T-helper 9 cell (primary cell): Measurements from ENCODE around the gene C9orf152.

Experiments used
- DNase-seq: peaks from one replicate; pipeline ENCODE4 v3.0.0-alpha.2; 2020

Gene C9orf152

DNA sequence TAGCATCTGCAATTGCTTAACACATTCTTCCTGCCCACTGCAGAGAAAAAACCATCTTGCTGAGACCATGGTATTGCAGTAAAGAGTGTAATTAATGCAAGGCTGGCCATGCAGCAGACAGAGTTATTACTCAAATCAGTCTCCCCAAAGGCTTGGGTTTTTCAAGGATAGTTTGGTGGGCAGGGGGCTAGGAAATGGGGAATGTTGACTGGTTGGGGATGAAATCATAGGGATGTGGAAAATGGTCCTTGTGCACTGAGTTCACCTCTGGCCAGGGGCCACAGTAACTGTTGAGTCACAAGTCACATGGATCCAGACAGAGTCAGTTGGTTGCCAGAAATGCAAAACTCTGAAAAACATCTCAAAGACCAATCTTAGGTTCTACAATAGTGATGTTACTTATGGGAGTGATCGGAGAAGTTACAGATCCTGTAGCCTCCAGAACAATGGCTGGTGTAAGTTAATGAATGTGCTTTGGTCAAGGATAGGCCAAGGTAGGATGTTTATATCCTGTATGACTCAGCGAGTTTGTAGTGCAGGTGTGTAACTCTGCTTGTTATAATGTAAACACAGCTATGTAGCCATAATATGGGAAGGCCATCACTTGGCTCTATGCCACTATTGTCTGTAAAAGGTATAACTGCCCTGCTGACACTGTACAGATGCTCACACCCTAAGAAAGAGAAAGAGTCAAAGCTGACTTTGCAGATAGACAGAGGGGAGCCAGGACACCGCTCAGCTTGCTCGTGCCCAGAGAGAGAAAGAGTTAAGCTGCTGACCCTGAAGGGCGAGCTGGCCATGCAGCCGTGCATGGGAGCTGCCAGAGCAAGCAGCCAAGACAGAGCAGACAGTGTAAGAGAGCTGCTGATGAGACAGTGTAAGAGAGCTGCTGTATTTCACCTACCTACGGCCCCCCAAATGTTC is 27.2 kb downstream of the C9orf152 start:
- DNase-seq = no peak

DNA sequence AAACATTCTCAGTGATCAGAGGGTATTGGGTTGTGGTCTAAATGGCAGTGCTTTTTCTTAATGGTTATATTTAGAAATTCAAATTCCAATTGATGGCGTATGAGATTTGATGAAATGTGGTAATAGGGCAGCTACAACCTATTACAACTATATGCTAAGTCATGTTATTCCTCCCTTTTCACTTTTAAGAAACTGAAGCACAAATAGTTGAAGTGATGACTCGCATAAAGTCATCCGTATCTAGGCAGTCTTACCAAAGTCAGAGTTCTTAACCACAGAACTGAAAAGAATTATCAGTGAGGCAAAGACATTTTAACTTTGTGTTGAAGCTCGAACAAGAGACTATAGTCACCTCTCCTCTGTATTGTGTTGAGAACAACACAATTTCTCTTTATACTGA is 28.2 kb downstream of the C9orf152 start:
- DNase-seq = no peak

DNA sequence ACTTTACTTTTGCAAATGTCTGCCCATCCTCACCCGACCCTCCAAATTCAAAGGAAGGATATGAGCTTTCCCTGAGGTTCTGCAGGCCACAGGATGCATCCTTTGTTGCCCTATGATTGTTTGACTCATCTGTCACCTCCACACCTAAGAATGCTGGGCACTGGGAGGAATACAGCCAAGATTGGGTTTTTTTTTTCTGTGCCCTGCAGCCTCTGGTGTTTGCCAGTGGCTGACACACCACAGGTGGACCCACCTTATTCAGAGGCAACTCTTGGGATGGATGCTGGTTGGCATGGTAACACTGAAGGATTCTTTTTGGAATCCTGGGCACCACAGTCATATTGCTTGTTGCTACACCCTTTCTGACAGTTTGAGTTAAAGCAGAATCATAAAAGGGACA is 29.7 kb downstream of the C9orf152 start:
- no peak for DNase-seq

DNA sequence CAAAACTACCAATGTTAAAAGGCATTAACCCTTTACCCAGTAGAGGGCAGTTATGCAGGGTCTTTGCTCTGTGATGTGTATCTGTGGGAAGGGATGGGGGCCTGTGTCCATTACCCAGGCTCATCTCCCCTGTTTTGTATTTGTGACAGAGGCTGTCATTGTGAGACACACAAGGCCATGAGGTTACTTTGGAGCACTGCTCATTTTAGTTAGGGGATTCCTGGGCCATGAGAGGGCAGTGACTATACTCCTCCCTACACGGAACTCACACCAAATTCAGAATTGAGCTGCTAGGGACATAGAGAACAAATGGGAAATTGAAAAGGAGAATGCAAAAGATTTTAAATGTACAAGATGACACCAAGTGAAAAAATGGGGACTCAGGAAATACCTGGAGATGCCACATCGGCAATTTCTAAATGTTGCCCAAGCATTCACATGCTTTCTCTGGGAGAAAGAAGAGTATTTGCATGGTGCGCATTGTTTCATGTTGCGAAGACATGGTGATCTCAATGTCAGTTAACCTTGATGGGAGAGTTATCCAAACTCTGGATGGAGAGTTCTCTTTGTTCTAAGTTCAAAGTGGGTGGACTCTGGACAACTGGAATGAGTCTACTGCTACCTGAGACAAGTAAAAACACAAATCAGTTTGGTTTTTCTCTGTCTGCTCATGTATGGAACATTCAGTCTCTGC is 32.5 kb downstream of the C9orf152 start:
- DNase-seq = no peak

DNA sequence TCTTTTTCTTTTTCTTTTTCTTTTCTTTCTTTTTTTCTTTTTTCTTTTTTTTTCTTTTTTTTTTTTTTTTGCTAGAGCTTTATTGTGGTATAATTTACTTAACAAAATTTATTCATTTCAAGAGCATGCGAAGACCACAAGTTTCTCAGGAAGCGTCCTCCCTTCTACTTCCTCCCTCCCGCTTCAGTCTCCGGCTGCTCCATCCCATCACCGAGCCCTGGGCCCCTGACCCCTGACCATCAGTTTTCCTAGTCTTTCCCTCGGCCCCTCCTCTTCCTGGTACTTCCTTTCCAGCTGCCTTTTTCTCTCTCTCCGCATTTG is 34.7 kb downstream of the C9orf152 start:
- no peak for DNase-seq

DNA sequence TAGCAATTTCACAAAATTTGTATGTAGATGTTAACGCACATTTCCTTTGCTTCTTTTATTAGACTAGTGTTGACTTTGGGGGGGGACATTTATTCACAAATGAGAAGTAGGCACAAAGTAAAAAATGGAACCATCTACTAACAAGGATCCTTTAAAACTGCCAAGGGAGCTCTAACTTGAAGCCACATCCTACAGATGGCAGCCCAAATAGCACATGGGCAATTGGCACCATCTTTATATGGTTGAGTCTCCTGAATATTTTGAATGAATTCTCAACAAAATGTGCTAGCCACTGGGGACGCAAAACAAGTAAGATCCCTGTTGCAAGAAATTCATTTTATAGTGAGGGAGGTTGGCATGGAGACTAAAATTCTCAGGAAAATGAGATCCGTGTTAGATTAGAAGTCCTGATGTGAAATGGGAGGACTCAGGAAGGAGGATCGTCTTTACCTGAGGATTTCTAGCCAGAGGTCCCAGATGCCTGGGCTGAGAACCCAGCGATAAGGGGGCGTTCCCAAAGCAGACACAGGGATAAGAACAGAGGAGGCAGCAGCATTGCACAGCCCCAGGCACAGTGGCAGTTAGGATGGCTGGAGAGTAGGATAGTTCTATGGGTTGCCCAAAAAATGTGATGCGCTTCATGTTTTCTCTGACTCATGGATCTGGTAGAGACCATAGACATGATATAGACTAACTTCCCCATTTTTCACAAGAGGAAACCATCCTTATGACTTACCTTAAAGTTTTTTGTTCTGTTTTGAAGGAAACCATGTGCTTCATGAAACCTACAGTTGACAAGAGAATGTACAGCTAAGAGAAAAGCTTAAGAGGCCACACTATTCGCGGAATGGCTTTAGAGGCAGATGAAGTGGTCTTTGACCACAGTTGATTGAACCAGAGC is 37.4 kb downstream of the C9orf152 start:
- no peak for DNase-seq

DNA sequence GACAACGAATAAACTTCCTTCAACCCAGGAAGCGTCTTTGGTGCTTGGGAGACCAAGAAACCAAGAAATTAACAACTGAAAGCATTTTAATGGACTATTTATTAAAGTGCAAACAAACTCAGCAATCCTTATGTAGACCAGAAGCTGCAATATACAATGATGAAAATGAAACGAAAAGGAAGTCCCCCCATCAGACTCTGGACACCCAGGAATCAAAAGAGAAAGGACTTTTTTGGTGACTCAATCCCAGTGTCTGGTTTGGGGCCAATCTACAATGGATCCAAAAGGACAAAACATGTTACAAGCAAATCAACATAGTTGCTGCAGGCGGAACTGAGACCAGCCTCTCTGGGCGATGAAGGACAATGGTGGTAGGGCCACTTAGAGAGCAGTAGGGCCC is 39.5 kb downstream of the C9orf152 start:
- DNase-seq = no peak

DNA sequence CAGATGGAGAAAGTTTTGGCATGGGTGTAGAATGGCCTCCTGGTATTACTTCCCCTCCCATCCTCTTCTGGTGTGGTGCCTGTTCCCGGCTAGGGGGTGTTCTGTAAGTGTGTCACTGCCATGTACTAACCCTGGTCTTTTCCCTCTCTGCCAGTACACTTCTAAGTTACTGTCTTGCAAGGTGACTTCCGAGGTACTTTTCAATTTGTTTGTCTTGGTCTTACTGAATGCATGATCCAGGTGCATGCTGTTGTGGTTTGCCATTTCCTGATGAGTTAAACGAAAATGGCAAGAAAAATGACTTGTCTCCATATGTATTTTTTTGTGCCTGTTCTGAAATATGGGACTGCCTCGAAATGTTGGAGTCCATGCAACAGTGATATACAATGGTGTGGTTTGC is 46.0 kb downstream of the C9orf152 start:
- no peak for DNase-seq

DNA sequence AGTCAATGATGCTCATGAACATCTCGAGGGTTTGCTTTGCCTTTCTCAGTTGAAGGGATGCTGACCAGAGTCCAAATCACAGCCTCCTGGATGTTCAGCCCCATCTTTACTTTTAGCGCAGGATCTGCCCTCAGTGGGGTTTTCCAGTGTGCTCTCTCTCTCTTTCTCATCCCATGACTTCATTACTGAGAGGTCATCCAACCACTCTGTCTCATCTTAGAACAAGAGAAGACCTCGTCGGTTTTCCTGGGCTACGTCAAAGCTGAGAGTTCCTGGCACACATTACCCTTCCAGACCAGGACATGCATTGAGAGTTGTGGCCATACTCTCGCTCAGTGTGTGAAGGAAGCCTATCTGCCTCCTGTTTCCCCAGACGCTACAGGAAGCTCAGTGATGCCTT is 47.3 kb downstream of the C9orf152 start:
- no peak for DNase-seq

DNA sequence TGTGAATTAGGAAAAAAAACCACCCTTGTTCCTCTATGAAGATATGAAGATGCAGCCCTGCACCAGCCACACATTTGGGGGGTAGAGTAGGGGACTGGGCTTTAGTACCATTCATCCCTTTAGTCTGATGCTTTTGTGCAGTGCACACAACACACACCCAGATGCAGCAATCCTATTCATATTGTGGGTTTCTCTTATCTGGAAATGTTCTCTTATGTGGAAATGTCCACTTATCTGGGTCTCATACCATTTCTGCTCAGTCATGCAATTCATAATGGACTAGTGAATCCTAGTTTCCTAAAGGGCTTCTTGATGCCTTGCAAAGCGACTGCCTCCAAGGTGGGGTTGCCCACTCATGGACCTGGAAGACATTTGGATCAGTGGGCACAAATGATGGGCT is 47.8 kb downstream of the C9orf152 start:
- DNase-seq = no peak

DNA sequence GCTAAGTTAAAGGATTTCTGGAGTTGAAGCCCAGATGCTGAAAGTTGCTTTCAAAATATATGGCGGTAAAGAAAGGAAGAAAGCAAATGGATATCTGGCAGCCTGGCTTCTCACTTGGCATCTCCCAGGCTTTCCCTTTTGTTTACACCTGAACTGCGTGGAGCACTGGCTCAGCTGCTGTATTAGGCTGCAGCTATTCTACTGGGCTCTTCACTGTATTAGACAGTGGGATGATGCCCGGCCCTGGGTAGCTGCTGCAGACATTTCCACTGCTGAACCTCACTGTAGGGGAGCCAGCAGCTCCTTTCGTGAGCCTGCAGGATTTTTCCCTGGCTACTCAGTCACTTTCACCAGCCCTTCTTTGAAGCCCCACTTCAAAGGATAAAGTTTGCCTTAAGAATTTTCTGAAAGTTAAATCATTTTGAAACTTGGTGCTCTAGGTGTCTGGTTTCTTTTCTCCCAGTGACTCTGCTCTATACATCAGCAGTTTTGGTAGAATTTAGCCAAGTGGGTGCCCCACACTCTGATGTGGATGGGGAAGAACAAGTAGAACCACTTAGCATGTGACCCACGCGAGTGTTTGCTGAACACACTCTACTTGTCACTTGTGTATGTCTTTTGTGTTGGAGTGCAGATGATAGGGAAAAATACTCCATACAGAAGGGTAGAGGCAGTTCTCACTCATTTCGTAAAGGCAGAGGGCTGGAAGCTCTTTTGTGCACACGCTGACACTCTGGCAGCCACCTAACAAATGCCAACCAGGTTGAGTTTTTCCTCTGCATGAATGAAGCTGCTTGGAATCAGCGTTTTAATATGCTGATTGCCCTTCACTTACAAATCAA is 49.9 kb downstream of the C9orf152 start:
- DNase-seq = no peak

DNA sequence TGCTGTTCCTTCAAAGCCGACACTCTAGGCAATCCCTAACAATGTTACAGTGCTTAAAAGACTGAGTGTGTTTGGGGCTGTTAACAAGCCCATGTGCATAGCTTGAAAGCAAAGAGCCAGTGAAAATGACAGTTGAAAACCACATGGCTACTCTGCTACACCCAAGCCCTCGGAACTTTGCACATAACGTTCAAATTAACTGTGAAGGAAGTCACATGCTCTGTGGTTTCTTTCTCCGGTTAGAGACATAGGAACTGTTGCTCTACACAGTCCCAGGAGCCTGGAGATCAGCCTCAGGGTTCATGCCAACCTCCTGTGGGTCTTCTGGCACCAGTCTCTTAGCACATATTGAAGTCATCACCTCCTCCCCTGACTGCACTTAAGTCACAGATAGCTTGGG is 51.1 kb downstream of the C9orf152 start:
- no peak for DNase-seq

DNA sequence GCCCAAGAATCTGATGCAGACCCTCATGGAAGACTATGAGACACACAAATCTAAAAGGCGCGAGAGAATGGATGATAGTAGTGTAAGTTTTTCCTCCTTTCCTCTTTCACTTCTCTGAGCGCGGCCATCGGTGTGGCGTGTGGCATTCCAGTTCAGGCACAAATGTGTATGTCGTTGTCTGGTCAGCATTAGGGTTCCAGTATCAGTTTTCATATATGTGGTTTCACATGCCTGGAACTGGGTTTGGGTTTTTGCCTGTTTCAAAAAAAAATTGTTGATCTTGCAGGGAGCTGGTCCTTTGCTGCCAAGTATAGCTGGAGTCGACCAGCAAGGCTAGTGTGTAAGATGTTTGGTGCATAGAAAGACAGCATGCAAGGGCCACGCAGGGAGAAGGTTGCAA is 51.5 kb downstream of the C9orf152 start:
- DNase-seq = no peak

DNA sequence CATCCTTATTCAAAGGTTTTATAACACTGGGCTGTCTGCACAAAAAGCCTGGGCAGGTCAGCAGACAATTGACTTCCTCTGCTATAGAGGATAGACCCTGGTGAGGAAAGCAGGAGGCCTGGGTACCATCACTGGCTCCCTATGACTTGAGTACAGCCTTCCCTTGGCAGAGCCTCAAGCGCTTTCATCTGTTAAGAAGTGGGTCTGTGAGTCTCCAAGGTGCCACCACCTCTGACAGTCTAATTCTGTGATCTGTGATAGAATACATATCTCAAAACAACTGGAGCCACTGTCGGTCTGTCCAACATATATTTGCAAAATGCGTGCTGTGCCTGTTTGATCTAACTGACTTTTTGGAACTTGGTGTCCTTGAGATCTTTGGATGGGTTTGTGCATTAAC is 52.2 kb downstream of the C9orf152 start:
- no peak for DNase-seq

DNA sequence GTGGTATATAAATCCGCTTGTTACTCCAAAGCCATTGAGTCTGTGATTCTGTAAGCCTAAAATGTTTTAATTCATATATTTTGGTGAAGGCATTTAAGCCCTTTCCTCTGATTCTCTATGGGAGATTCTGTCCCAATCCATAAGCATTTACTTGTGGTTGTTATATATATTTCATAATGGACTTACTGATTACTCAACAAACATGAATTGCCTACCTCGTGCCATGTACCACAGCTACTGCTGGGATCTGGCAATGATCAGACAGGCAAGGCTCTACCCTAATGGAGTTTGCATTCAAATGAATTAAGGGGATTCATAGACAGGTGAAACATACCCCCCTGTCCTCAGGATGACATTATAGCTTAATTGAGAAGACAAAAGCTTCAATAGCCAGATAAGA is 54.5 kb downstream of the C9orf152 start:
- no peak for DNase-seq

DNA sequence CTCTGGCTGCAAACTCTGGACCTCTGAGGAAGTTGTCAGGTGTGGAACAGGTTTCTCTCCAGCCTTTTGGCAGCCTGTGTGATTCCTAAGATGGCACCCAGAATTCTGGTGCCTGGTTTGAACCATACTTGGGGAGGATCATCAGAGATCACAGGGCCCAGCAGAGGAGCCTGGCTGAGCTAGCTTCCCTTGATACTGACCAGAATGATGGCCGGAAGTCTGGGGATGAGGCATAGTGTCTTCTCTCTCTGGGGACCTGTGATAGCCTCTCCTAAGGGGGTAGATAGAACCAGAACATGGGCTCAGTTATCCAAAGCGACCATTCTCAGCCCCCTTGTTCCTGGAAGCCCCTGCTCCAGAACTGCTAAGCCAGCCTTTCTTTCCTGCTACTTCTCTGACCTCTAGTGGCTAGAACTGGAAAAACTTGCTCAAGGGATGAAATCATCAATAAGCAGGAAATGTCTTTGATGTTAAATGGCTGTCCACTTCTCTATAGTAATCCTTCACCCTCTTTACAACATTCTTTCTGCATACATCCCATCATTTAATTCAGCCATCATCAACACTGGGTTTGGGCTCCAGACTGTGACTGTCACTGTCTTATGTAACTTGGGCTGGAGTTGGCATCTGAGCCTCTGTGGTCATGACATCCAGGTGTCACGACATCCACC is 55.1 kb downstream of the C9orf152 start:
- DNase-seq = no peak
